NT2/D1 (cell line): ENCODE results near the gene WWC1.

Experiments
- DNase-seq: peaks from one replicate; pipeline ENCODE4 v3.0.0-alpha.2; 2011; ENCODE audit warnings: low read depth, low spot score
- H3K27me3 ChIP-seq: 2 replicates; pipeline ENCODE4 v1.6.0; 2011; ENCODE audit warnings: mild to moderate bottlenecking; ENCODE audit not compliant: insufficient read length, insufficient read depth
- H3K36me3 ChIP-seq: 2 replicates; pipeline ENCODE4 v1.6.1; 2011; ENCODE audit warnings: mild to moderate bottlenecking, low read length, mixed read lengths; ENCODE audit not compliant: insufficient read depth, insufficient read length
- H3K4me1 ChIP-seq: 2 replicates; pipeline ENCODE4 v1.5.1; 2011; ENCODE audit not compliant: insufficient read depth, insufficient read length
- H3K4me3 ChIP-seq: 2 replicates; pipeline ENCODE4 v1.5.1; 2011; ENCODE audit warnings: low read depth; ENCODE audit not compliant: insufficient read length
- H3K9ac ChIP-seq: 2 replicates; pipeline ENCODE4 v1.6.0; 2011; ENCODE audit warnings: low read depth; ENCODE audit not compliant: insufficient read length
- H3K9me3 ChIP-seq: 2 replicates; pipeline ENCODE4 v1.5.1; 2011; ENCODE audit warnings: mild to moderate bottlenecking, low read length; ENCODE audit not compliant: insufficient read depth
- SUZ12 ChIP-seq: IDR thresholded peaks from 2 replicates; pipeline ENCODE4 v1.6.1; 2011; ENCODE audit not compliant: insufficient read length, insufficient read depth; ENCODE audit errors: extremely low read depth
- YY1 ChIP-seq: IDR thresholded peaks from 2 replicates; pipeline ENCODE4 v1.6.1; 2011; ENCODE audit not compliant: insufficient read length, insufficient read depth
- ZNF274 ChIP-seq: IDR thresholded peaks from 2 replicates; pipeline ENCODE4 v1.6.1; 2011; ENCODE audit warnings: mild to moderate bottlenecking, low read depth, low read length

WWC1 gene

GRCh38 chr5:168340487-168340886, 49.0 kb downstream of the WWC1 start:
- TF ChIP-seq ZNF274 (no peak), SUZ12 (no peak), YY1 (no peak)
- Histone ChIP-seq H3K9me3 (no peaks in the 10 kb centered on the region), H3K4me3 (no peak overlapping the region), H3K27me3 (no peaks in the 10 kb centered on the region), H3K9ac (no peak overlapping the region), H3K36me3 (peaks cover 9% of the 10 kb centered on the region), H3K4me1 (no peaks in the 10 kb centered on the region)
- no peak for DNase-seq

- Histone ChIP-seq H3K36me3 (peaks cover 9% of the 10 kb centered on the region), H3K4me1 (no peaks in the 10 kb centered on the region), H3K27me3 (no peaks in the 10 kb centered on the region), H3K4me3 (no peak overlapping the region), H3K9ac (no peak overlapping the region), H3K9me3 (no peaks in the 10 kb centered on the region)
- TF ChIP-seq YY1, result no peak
- no peak for TF ChIP-seq ZNF274
- TF ChIP-seq SUZ12, result no peak
- no peak for DNase-seq
These were observed 49.7 kb downstream of the WWC1 start for GRCh38 chr5:168341178-168341577.

GRCh38 chr5:168342151-168342825, 50.8 kb downstream of the WWC1 start:
- TF ChIP-seq YY1 (no peak), ZNF274 (no peak), SUZ12 (no peak)
- no peak overlapping the region for H3K4me3 ChIP-seq
- no peaks in the 10 kb centered on the region for H3K4me1 ChIP-seq
- no peak overlapping the region for H3K9ac ChIP-seq
- H3K9me3 ChIP-seq, result no peaks in the 10 kb centered on the region
- peaks cover 3% of the 10 kb centered on the region for H3K36me3 ChIP-seq
- H3K27me3 ChIP-seq, result no peaks in the 10 kb centered on the region
- no peak for DNase-seq

- no peak for DNase-seq
- Histone ChIP-seq H3K27me3 (no peaks in the 10 kb centered on the region), H3K4me3 (no peak overlapping the region), H3K9ac (no peak overlapping the region), H3K36me3 (peaks cover 3% of the 10 kb centered on the region), H3K9me3 (no peaks in the 10 kb centered on the region), H3K4me1 (no peaks in the 10 kb centered on the region)
- TF ChIP-seq YY1 (no peak), ZNF274 (no peak), SUZ12 (no peak)
These were observed 51.5 kb downstream of the WWC1 start for GRCh38 chr5:168342985-168343384.

DNA sequence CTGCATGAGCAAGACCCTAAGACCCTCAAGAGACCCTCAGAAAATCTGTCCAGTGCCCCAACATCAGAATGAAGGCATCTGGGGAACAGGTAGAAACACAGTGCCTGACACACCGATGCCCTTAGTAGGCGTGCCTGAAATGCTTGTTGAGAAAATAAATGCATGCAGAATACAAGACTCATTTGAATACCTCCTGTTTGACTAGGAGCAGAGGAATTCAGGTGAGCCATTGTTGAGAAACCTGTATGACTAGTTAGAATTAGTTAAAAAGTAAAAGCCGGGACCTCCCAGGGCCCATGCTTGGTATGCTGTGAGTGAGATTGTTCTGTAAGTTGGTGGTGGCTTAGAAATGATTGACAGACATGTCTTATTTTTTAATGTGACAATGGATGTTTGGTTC, 55.0 kb downstream of the WWC1 start:
- TF ChIP-seq ZNF274, result no peak
- no peak for TF ChIP-seq YY1
- no peak for TF ChIP-seq SUZ12
- Histone ChIP-seq H3K4me1 (no peaks in the 10 kb centered on the region), H3K9ac (no peak overlapping the region), H3K27me3 (no peaks in the 10 kb centered on the region), H3K36me3 (peaks cover 10% of the 10 kb centered on the region), H3K4me3 (no peak overlapping the region), H3K9me3 (no peaks in the 10 kb centered on the region)
- no peak for DNase-seq

DNA sequence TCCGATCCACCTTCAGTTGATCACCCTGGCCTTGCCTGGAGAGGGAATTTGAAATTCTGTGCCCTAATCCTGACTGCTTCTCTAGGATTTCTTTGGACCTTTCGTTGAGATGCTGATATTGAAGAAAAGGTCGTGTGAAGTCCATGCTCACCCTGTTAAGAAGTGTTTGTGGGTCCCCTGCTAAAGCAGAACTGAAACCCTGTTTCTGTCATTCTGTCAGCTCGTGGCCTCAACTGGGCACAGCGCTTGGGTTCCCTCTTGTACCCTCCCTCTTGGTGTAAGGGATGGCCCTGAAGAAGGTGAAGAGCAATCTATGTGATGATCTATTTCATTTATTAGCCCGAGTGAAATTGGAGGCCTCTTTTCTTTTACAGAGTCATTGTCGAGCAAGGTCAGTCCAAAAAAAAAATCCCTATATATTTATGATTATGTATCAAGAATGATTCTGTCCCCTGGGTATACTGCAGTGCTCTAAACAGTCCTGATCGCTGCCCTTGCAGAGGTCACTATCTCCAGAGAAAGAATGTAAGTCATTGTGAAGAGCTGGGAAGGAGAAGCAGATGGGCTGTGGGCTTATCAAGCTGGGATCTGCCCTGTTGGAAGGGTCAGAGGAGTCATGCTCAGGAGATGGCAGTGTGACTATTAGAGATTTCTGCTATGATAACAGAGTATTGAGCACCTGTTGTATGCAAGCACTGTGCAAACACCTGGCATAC, 56.1 kb downstream of the WWC1 start:
- no peak for DNase-seq
- no peaks in the 10 kb centered on the region for H3K4me1 ChIP-seq
- peaks cover 10% of the 10 kb centered on the region for H3K36me3 ChIP-seq
- no peak overlapping the region for H3K4me3 ChIP-seq
- no peaks in the 10 kb centered on the region for H3K9me3 ChIP-seq
- no peak for TF ChIP-seq SUZ12
- no peak for TF ChIP-seq ZNF274
- TF ChIP-seq YY1, result no peak
- H3K27me3 ChIP-seq, result no peaks in the 10 kb centered on the region
- H3K9ac ChIP-seq, result no peak overlapping the region

GRCh38 chr5:168348084-168348414, 56.6 kb downstream of the WWC1 start:
- Histone ChIP-seq H3K4me3 (no peak overlapping the region), H3K9me3 (no peaks in the 10 kb centered on the region), H3K4me1 (no peaks in the 10 kb centered on the region), H3K9ac (no peak overlapping the region), H3K27me3 (no peaks in the 10 kb centered on the region), H3K36me3 (peaks cover 10% of the 10 kb centered on the region)
- no peak for DNase-seq
- no peak for TF ChIP-seq SUZ12
